ENCODE measurements around the gene BCL6.
"Not testable (repeated sequence)": the region's sequence is repeated elsewhere in the genome, so short reads cannot be mapped to it uniquely, and the experiment has no call there.

BCL6 gene

DNA sequence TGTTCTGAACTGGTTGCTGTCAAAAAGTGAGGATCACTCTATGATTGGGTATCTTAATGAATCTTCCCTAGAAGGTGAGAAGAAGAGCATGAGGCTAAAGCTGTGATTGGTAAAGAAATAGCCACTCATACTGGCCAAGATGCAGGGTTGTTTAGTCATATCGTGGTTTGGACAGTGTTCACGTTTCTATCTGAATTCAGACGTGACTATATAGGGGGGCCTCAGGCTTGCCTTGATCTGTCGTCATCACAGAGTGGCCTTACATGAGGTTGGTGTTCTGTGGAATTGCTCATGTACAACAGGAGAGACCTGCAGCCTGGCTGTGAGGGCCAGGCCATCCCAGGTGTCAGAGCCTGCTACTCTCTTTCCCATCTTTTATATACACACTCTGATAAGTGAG is 55.3 kb downstream of the BCL6 start:
- no peak overlapping the region for H3K4me3 ChIP-seq (ENCODE audit: low read depth, low read length)
- in situ Hi-C loops (cut with HindIII; ENCODE audit: low sequenced_read_pairs): loop anchor here (5.0 to 25.0 kb wide), 2 partner anchors 478 to 578 kb away; no protein-coding TSS in a partner anchor
- no peak for DNase-seq (ENCODE audit: low read depth)
- TF ChIP-seq, protein P1, sequence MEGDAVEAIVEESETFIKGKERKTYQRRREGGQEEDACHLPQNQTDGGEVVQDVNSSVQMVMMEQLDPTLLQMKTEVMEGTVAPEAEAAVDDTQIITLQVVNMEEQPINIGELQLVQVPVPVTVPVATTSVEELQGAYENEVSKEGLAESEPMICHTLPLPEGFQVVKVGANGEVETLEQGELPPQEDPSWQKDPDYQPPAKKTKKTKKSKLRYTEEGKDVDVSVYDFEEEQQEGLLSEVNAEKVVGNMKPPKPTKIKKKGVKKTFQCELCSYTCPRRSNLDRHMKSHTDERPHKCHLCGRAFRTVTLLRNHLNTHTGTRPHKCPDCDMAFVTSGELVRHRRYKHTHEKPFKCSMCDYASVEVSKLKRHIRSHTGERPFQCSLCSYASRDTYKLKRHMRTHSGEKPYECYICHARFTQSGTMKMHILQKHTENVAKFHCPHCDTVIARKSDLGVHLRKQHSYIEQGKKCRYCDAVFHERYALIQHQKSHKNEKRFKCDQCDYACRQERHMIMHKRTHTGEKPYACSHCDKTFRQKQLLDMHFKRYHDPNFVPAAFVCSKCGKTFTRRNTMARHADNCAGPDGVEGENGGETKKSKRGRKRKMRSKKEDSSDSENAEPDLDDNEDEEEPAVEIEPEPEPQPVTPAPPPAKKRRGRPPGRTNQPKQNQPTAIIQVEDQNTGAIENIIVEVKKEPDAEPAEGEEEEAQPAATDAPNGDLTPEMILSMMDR (IDR thresholded peaks at IDR 0.05; ENCODE audit: low read depth, low read length, missing control alignments): no peak

- no peak for DNase-seq (ENCODE audit: low read depth)
- no peak overlapping the region for H3K4me3 ChIP-seq (ENCODE audit: low read depth, low read length)
- TF ChIP-seq, protein P1 (IDR thresholded peaks at IDR 0.05; ENCODE audit: low read depth, low read length, missing control alignments): no peak
- in situ Hi-C loops (cut with HindIII; ENCODE audit: low sequenced_read_pairs): loop anchor here (5.0 to 25.0 kb wide), 2 partner anchors 474 to 574 kb away; no protein-coding TSS in a partner anchor
These were observed 58.5 kb downstream of the BCL6 start for GRCh38 chr3:187686621-187687273.

- TF ChIP-seq, protein P1 (IDR thresholded peaks at IDR 0.05; ENCODE audit: low read depth, low read length, missing control alignments): no peak
- DNase-seq (ENCODE audit: low read depth): no peak
- in situ Hi-C loops (cut with HindIII; ENCODE audit: low sequenced_read_pairs): loop anchor here (5.0 to 25.0 kb wide), 2 partner anchors 474 to 574 kb away; no protein-coding TSS in a partner anchor
- H3K4me3 ChIP-seq (ENCODE audit: low read depth, low read length): no peak overlapping the region
These were observed 59.3 kb downstream of the BCL6 start for GRCh38 chr3:187685948-187686347.

DNA sequence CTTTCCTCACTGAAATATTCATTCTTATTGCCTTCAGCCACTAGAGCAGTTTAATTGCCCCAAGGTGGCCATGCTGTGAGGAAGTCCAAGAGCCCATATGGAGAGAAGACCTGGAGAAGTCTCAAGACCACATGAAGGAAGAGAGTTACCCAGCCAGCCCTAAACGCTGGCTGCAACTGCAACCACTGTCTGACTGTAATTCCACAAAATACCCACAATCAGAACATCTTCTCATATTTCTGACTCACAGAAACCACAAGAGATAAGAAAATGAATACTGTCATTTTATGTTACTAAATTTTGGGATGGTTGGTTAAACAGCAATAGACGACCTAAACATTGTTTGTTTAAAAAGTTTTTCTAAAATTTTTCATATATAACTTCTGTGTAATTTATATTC is 60.4 kb downstream of the BCL6 start:
- TF ChIP-seq, protein P1 (IDR thresholded peaks at IDR 0.05; ENCODE audit: low read depth, low read length, missing control alignments): no peak
- no peak overlapping the region for H3K4me3 ChIP-seq (ENCODE audit: low read depth, low read length)
- in situ Hi-C loops (cut with HindIII; ENCODE audit: low sequenced_read_pairs): loop anchor here (5.0 to 25.0 kb wide), 2 partner anchors 473 to 573 kb away; no protein-coding TSS in a partner anchor
- no peak for DNase-seq (ENCODE audit: low read depth)

GRCh38 chr3:187684444-187684843 is 60.8 kb downstream of the BCL6 start:
- DNase-seq (ENCODE audit: low read depth): no peak
- H3K4me3 ChIP-seq (ENCODE audit: low read depth, low read length): no peak overlapping the region
- TF ChIP-seq, protein P1 (IDR thresholded peaks at IDR 0.05; ENCODE audit: low read depth, low read length, missing control alignments): no peak
- in situ Hi-C loops (cut with HindIII; ENCODE audit: low sequenced_read_pairs): loop anchor here (25.0 kb wide), 1 partner anchor 472 kb away; no protein-coding TSS in a partner anchor

DNA sequence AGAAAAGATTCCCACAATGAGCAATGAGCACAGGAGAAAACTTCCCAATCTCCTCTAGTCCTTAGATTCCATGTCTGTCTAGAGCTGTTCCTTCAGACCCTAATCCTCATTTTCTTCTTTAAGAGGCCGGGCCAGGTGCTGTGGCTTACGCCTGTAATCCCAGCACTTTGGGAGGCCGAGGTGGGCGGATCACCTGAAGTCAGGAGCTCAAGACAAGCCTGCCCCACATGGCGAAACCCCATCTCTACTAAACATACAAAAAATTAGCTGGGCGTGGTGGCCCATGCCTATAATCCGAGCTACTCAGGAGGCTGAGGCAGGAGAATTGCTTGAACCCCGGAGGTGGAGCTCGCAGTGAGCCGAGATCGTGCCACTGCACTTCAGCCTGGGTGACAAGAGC is 63.5 kb downstream of the BCL6 start:
- not testable (repeated sequence) for DNase-seq (ENCODE audit: low read depth); H3K4me3 ChIP-seq (ENCODE audit: low read depth, low read length)
- in situ Hi-C loops (cut with HindIII; ENCODE audit: low sequenced_read_pairs): loop anchor here (25.0 kb wide), 1 partner anchor 469 kb away; no protein-coding TSS in a partner anchor
